Measurements from ENCODE around the gene PSMD13.

GRCh38 chr11:250740-251299 is 14.0 kb downstream of the PSMD13 start:
- TF ChIP-seq, protein P1, sequence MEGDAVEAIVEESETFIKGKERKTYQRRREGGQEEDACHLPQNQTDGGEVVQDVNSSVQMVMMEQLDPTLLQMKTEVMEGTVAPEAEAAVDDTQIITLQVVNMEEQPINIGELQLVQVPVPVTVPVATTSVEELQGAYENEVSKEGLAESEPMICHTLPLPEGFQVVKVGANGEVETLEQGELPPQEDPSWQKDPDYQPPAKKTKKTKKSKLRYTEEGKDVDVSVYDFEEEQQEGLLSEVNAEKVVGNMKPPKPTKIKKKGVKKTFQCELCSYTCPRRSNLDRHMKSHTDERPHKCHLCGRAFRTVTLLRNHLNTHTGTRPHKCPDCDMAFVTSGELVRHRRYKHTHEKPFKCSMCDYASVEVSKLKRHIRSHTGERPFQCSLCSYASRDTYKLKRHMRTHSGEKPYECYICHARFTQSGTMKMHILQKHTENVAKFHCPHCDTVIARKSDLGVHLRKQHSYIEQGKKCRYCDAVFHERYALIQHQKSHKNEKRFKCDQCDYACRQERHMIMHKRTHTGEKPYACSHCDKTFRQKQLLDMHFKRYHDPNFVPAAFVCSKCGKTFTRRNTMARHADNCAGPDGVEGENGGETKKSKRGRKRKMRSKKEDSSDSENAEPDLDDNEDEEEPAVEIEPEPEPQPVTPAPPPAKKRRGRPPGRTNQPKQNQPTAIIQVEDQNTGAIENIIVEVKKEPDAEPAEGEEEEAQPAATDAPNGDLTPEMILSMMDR (IDR thresholded peaks at IDR 0.05; ENCODE audit: insufficient read depth, low read length, poor library complexity, severe bottlenecking): peak; percentile 71
- no peak for TF ChIP-seq EZH2phosphoT487 (conservative IDR thresholded peaks at IDR 0.05; ENCODE audit: low read length)
